Neuronal stem cell (in vitro differentiated cells): Measurements from ENCODE around the gene PCCB.
"Not testable (repeated sequence)": the region's sequence is repeated elsewhere in the genome, so short reads cannot be mapped to it uniquely, and the experiment has no call there.

ENCODE experiments used
- DNase-seq: peaks from one replicate; pipeline ENCODE4 v3.0.0-alpha.2; 2013; ENCODE audit warnings: low spot score
- H2AFZ ChIP-seq: one replicate; pipeline ENCODE4 v1.6.1; 2013; ENCODE audit warnings: mild to moderate bottlenecking, low read length, inconsistent platforms
- H2AK5ac ChIP-seq: 2 replicates; pipeline ENCODE4 v1.6.1; 2013; ENCODE audit warnings: low read depth, mild to moderate bottlenecking, inconsistent platforms, low read length, moderate library complexity, mixed read lengths
- H2BK120ac ChIP-seq: 2 replicates; pipeline ENCODE4 v1.6.1; 2013; ENCODE audit warnings: low read depth, mild to moderate bottlenecking, inconsistent platforms, low read length, moderate library complexity, mixed read lengths
- H2BK12ac ChIP-seq: one replicate; pipeline ENCODE4 v1.6.1; 2013; ENCODE audit warnings: low read length, inconsistent platforms
- H2BK15ac ChIP-seq: 2 replicates; pipeline ENCODE4 v1.6.1; 2013; ENCODE audit warnings: mild to moderate bottlenecking, low read length, inconsistent platforms, mixed read lengths
- H2BK5ac ChIP-seq: one replicate; pipeline ENCODE4 v1.6.1; 2013; ENCODE audit warnings: inconsistent platforms, mild to moderate bottlenecking, low read length, moderate library complexity
- H3K14ac ChIP-seq: one replicate; pipeline ENCODE4 v1.6.1; 2013; ENCODE audit warnings: low read length, inconsistent platforms
- H3K18ac ChIP-seq: 2 replicates; pipeline ENCODE4 v1.6.1; 2013; ENCODE audit warnings: low read length, inconsistent platforms
- H3K23ac ChIP-seq: 2 replicates; pipeline ENCODE4 v1.6.1; 2013; ENCODE audit warnings: low read depth, mild to moderate bottlenecking, mixed read lengths, low read length, inconsistent platforms; ENCODE audit not compliant: poor library complexity
- H3K27ac ChIP-seq: replicated peaks from 3 replicates; pipeline ENCODE4 v1.5.1; 2013; ENCODE audit warnings: low read length, inconsistent platforms
- H3K27me3 ChIP-seq, 3 experiments: 2 replicates each; pipeline ENCODE4 v1.6.1; 2013; ENCODE audit warnings: low read length in 3 of 3, mild to moderate bottlenecking in 2 of 3, inconsistent platforms in 1 of 3, low read depth in 1 of 3, mixed read lengths in 1 of 3, moderate library complexity in 1 of 3; ENCODE audit not compliant: control insufficient read depth in 3 of 3, insufficient read depth in 3 of 3
- H3K36me3 ChIP-seq, 2 donors: replicated peaks in 1 of 2; 2 replicates each; pipeline ENCODE4 v1.6.1; 2013; ENCODE audit warnings: low read length in 2 of 2; ENCODE audit not compliant: control insufficient read depth in 2 of 2, insufficient read depth in 2 of 2
- H3K4ac ChIP-seq: 2 replicates; pipeline ENCODE4 v1.6.1; 2013; ENCODE audit warnings: inconsistent platforms, mild to moderate bottlenecking, low read length, moderate library complexity
- H3K4me1 ChIP-seq, 2 donors: 1 replicate in 1 of 2; 2 replicates in 1 of 2; pipeline ENCODE4 v1.6.1; 2013; ENCODE audit warnings: low read length in 2 of 2, low read depth in 1 of 2; ENCODE audit not compliant: control insufficient read depth in 2 of 2, insufficient read depth in 1 of 2
- H3K4me2 ChIP-seq: one replicate; pipeline ENCODE4 v1.6.1; 2013; ENCODE audit warnings: mild to moderate bottlenecking, low read length, inconsistent platforms; ENCODE audit not compliant: insufficient read depth, poor library complexity, severe bottlenecking
- H3K4me3 ChIP-seq, 2 donors: 2 replicates each; pipeline ENCODE4 v1.5.1; 2013; ENCODE audit warnings: low read length in 2 of 2, mild to moderate bottlenecking in 2 of 2, inconsistent platforms in 1 of 2, moderate library complexity in 1 of 2
- H3K79me1 ChIP-seq: one replicate; pipeline ENCODE4 v1.6.1; 2013; ENCODE audit warnings: low read depth, mild to moderate bottlenecking, inconsistent platforms, low read length, moderate library complexity
- H3K9ac ChIP-seq: one replicate; pipeline ENCODE4 v1.6.1; 2013; ENCODE audit warnings: mild to moderate bottlenecking, low read depth, low read length, inconsistent platforms; ENCODE audit not compliant: poor library complexity
- H3K9me3 ChIP-seq, 2 donors: replicated peaks in 1 of 2; 2 replicates each; pipeline versions ENCODE3 to v1.6.1; 2013; ENCODE audit warnings: low read length in 2 of 2, mild to moderate bottlenecking in 2 of 2, inconsistent platforms in 1 of 2, low read depth in 1 of 2, mixed read lengths in 1 of 2, moderate library complexity in 1 of 2; ENCODE audit not compliant: control insufficient read depth in 2 of 2, insufficient read depth in 1 of 2
- H4K8ac ChIP-seq: one replicate; pipeline ENCODE4 v1.6.1; 2013; ENCODE audit warnings: low read depth, mild to moderate bottlenecking, inconsistent platforms, low read length, moderate library complexity
- H4K91ac ChIP-seq: one replicate; pipeline ENCODE4 v1.6.1; 2013; ENCODE audit warnings: low read length, low read depth, mild to moderate bottlenecking, inconsistent platforms; ENCODE audit not compliant: poor library complexity
- whole genome bisulfite sequencing, 2 donors: extraction: QIAGEN DNeasy Blood & Tissue Kit; methylation state at CpG; one replicate each; pipeline ENCODE4 v1.1.7; 2013; ENCODE audit warnings: missing lambda C conversion rate in 2 of 2, mixed read lengths in 1 of 2; ENCODE audit not compliant: insufficient read length in 2 of 2, insufficient replicate concordance in 1 of 2; ENCODE audit errors: extremely low coverage in 2 of 2; 5-methylcytosine and 5-hydroxymethylcytosine counted together

The PCCB gene

DNA sequence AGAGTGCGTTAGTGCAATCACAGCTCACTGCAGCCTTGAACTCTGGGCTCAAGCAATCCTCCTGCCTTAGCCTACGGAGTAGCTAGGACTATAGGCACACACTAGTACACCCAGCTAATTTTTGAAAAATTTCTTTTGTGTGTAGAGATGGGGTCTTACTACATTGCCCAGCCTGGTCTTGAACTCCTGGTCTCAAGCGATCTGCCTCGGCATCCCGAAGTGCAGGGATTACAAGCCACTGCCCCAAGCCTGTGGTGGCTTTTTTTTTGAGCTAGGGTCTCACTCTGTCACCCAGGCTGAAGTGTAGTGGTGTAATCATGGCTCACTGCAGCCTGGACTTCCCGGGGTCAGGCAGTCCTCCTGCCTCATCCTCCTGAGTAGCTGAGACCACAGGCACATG, 17.1 kb downstream of the PCCB start:
- no CpG with 5 or more reads among the region's 6 CpGs for WGBS, 2 donors
- Histone ChIP-seq H3K27me3 (no peaks in the 10 kb centered on the region), H3K4ac (no peak overlapping the region), H3K9me3 (no peaks in the 10 kb centered on the region), H2BK120ac (no peak overlapping the region), H3K36me3 (peaks cover 0 to 60% of the 10 kb centered on the region in 2 donors), H3K9ac (no peak overlapping the region), H3K18ac (no peak overlapping the region), H2BK15ac (no peak overlapping the region), H3K4me1 (no peaks in the 10 kb centered on the region), H4K91ac (no peak overlapping the region), H3K27ac (no peak overlapping the region), H3K14ac (no peak overlapping the region), H2AK5ac (no peak overlapping the region), H3K4me3 (no peak overlapping the region), H3K79me1 (peaks cover 2% of the 10 kb centered on the region), H4K8ac (no peak overlapping the region), H3K23ac (no peak overlapping the region), H3K4me2 (no peak overlapping the region), H2BK5ac (no peak overlapping the region), H2BK12ac (no peak overlapping the region), H2AFZ (no peak overlapping the region)
- no peak for DNase-seq

GRCh38 chr3:136270179-136270578, 20.0 kb downstream of the PCCB start:
- Histone ChIP-seq H3K4me1 (no peaks in the 10 kb centered on the region), H3K14ac (no peak overlapping the region), H3K9ac (no peak overlapping the region), H3K27me3 (no peaks in the 10 kb centered on the region), H3K18ac (no peak overlapping the region), H3K36me3 (peaks cover 0 to 41% of the 10 kb centered on the region in 2 donors), H2AFZ (no peak overlapping the region), H3K9me3 (no peaks in the 10 kb centered on the region), H3K4ac (no peak overlapping the region), H3K23ac (no peak overlapping the region), H2BK120ac (no peak overlapping the region), H2BK5ac (no peak overlapping the region), H2BK12ac (no peak overlapping the region), H2AK5ac (no peak overlapping the region), H3K4me3 (no peak overlapping the region), H2BK15ac (no peak overlapping the region), H3K27ac (no peak overlapping the region), H4K91ac (no peak overlapping the region), H4K8ac (no peak overlapping the region), H3K79me1 (peaks cover 2% of the 10 kb centered on the region), H3K4me2 (no peak overlapping the region)
- DNase-seq: no peak
- no CpG with 5 or more reads among the region's 5 CpGs for WGBS, 2 donors

DNA sequence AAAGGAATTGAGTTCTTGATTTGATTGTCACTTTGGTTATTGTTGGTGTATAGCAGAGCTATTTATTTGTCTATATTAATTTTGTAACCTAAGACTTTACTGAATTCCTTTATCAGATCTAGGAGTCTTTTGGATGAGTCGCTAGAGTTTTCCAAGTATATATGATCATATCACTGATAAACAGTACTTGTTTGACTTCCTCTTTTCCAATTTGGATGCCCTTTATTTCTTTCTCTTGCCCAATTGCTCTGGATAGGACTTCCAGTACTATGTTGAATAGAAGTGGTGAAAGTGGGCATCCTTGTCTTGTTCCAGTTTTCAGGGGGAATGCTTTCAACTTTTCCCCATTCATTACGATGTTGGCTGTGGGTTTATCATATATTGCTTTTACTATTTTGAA, 21.5 kb downstream of the PCCB start:
- H3K4me2 ChIP-seq, H3K4me1 ChIP-seq, H3K14ac ChIP-seq, H3K27me3 ChIP-seq, H2BK12ac ChIP-seq, H3K27ac ChIP-seq, H3K4me3 ChIP-seq, H3K18ac ChIP-seq, H3K4ac ChIP-seq, H3K9ac ChIP-seq, H2BK120ac ChIP-seq, H4K8ac ChIP-seq, DNase-seq, H3K9me3 ChIP-seq, H3K79me1 ChIP-seq, H2BK5ac ChIP-seq, H3K23ac ChIP-seq, H2AK5ac ChIP-seq, H2BK15ac ChIP-seq, H2AFZ ChIP-seq, H4K91ac ChIP-seq: not testable (repeated sequence)
- peaks cover 0 to 33% of the 10 kb centered on the region in 2 donors for H3K36me3 ChIP-seq
- no CpG with 5 or more reads among the region's 2 CpGs for WGBS, 2 donors

DNA sequence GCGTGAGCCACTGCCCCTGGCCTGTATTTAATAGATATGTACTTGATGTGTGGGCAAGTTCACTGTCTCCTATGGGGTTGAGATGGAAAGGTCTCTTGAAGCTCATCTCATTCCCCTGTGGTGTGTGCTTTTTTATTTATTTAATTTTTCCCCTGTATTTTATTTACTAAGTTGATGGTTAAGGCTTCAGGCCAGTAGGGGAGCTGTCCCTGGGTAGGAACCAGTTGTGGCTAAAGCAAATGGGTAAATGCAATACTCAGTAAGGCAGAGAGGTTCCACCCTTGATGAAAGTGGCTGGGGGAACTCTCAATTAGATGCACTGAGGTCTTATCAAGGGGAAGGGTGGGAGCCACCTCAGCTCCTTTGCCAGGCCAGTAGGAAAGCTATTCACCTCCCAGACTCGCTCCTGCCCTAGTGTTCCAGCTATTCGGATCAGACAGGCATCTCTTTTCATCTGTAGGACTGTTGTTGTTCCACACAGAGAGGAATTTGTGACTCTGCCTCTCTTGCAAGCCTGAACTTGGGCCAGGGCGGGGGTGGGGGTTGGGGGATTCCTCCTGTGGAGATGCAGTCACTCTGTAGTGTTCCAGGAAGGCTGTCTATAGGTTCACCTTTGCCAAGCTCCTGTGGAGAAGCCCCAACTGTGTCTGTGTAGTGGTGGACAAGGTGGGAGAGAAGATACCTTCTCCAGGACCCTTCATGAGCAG, 26.1 kb downstream of the PCCB start:
- H3K9ac ChIP-seq: no peak overlapping the region
- H3K27me3 ChIP-seq: no peaks in the 10 kb centered on the region
- H2BK5ac ChIP-seq: no peak overlapping the region
- no peak overlapping the region for H3K18ac ChIP-seq
- H2AFZ ChIP-seq: no peak overlapping the region
- H3K4me3 ChIP-seq: no peak overlapping the region
- H4K91ac ChIP-seq: no peak overlapping the region
- no peak overlapping the region for H2BK15ac ChIP-seq
- peaks cover 4 to 19% of the 10 kb centered on the region in 2 donors for H3K36me3 ChIP-seq
- H3K14ac ChIP-seq: no peak overlapping the region
- no peak for DNase-seq
- H2BK12ac ChIP-seq: no peak overlapping the region
- no peaks in the 10 kb centered on the region for H3K79me1 ChIP-seq
- no peaks in the 10 kb centered on the region for H3K4me1 ChIP-seq
- H3K4me2 ChIP-seq: no peak overlapping the region
- H3K4ac ChIP-seq: no peak overlapping the region
- no peak overlapping the region for H3K27ac ChIP-seq
- peaks cover 5 to 24% of the 10 kb centered on the region in 2 donors for H3K9me3 ChIP-seq
- H2AK5ac ChIP-seq: no peak overlapping the region
- no peak overlapping the region for H3K23ac ChIP-seq
- no peak overlapping the region for H2BK120ac ChIP-seq
- H4K8ac ChIP-seq: no peak overlapping the region
- WGBS, 2 donors: no CpG with 5 or more reads among the region's 4 CpGs
